Activated CD4-positive, CD25-positive, alpha-beta regulatory T cell treated with anti-CD3 and anti-CD28 coated beads, Interleukin-2, amount 50 U/mL, for 16 hours (primary cell): ENCODE data around the gene GON4L.
"Not testable (repeated sequence)": the region's sequence is repeated elsewhere in the genome, so short reads cannot be mapped to it uniquely, and the experiment has no call there.

Experiments used
- DNase-seq: peaks from one replicate; pipeline ENCODE4 v3.0.0-alpha.2; 2020; ENCODE audit warnings: low read depth, low spot score

GON4L gene

GRCh38 chr1:155856975-155857930 is at the start of gene GON4L:
Gene GON4L, minus strand, starts transcription at chr1:155857214. Its CDS starts 3,434 bp downstream, at chr1:155853780.
- DNase-seq: peak; percentile 82

DNA sequence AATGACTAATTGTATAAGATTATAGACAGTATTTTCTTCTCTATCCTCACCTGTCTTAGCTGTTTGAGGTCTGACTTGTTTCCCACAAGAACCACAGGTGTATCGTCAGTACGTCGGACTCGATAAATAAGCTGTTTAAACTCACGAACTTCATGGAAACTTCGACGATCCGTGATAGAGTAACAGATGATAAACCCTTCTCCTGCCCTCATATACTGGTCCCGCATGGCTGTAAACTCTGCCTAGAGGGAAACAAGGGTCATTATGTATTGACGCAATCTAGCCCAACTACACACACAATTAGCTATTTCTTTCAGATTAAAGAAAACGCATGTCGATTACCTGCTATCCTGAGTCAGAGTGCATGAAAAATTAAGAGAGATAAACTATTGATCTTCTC is 47.2 kb upstream of the GON4L start:
- DNase-seq: no peak

- DNase-seq: no peak
Measured at GRCh38 chr1:155900161-155900560, 43.1 kb upstream of the GON4L start.

- no peak for DNase-seq
Measured at GRCh38 chr1:155899683-155900082, 42.7 kb upstream of the GON4L start.

DNA sequence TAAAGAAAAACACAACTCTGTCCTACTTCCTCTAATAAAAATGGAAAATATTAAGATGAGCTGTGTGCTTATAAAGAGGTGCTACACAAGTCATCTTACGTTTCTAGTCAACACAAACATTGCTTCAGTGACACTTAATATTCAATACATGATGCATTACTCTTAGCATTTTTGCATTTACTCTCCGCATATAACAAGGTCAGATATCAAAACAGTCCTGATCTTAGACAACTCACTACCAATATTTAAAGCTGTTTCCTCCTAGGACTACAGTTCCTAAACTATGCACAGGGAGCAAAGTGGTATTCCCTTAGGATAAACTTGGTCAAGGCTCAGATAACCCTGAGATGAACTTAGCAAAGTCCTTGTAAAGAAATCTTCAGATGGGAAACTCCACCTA is 41.9 kb upstream of the GON4L start:
- DNase-seq: no peak

DNA sequence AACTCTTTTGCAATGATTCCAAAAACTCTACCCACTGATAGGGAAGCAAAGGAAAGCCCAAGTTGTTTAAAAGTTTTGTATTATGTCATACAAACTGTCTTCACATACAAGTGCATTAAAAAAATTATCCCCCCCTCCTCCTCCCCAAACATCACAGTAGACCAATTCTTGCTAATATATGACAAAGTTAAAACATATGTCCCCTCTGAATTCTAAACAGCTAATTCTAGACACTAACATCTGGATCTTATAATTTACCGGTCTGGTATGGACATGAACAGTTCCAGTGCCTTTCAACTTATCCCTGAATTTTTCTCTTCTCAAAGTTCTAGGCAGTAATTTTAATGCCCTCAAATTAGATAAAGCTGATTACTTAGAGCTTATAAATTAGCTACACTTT is 40.7 kb upstream of the GON4L start:
- no peak for DNase-seq

DNA sequence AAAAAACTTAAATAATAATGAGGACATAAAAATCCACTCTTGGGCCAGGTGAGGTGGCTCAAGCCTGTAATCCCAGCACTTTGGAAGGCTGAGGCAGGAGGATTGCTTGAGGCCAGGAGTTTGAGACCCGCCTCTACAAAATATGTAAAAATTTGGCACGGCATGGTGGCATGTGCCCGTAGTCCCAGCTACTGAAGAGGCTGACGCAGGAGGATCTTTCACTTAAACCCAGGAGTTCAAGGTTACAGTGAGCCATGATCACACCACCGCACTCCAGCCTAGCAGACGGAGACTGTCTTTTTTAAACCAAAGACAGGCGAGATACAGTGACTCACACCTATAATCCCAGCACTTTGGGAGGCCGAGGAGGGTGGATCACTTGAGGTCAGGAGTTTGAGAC is 39.5 kb upstream of the GON4L start:
- DNase-seq: not testable (repeated sequence)

DNA sequence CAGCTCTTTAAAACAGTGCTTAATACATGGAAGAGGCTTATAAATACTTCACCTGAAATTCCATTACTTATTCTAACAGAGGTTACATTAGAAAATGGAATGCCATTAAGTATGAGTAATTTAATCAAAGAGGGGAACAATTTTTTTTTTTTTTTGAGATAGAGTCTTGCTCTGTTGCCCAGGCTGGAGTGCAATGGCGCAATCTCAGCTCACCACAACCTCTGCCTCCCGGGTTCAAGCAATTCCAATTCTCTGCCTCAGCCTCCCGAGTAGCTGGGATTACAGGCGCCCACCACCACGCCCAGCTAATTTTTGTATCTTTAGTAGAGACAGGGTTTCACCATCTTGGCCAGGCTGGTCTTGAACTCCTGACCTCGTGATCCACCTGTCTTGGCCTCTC is 38.6 kb upstream of the GON4L start:
- not testable (repeated sequence) for DNase-seq

DNA sequence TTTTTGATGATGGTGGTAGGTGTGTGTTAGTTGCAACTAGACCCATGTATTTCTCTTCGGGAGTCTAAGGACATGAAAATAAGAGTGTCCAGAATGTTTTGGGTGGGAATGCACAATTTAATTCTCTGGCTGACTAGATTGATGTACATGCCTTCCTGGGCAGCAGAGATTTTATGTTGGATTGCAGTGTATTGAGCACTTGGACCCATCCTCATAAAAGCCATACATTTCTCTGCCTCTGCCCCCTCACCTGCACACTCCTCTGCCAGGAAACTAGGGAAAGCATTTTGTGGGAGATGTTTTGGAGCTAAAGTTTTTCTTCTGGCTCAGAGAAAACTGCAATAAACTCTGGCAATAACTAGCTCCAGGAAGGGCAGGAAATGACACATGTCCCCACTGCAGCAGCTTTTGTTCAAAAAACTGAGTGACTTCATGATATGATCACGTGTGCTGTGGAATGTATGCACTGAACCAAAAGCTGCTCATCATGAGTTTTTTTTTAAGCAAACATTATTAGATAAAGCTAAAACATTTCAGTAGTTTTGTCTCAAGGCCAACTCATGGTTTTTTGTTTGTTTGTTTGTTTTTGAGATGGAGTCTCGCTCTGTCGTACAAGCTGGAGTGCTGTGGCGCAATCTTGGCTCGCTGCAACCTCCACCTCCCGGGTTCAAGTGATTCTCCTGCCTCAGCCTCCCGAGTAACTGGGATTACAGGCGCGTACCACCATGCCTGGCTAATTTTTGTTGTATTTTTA is 36.6 kb upstream of the GON4L start:
- DNase-seq: no peak

DNA sequence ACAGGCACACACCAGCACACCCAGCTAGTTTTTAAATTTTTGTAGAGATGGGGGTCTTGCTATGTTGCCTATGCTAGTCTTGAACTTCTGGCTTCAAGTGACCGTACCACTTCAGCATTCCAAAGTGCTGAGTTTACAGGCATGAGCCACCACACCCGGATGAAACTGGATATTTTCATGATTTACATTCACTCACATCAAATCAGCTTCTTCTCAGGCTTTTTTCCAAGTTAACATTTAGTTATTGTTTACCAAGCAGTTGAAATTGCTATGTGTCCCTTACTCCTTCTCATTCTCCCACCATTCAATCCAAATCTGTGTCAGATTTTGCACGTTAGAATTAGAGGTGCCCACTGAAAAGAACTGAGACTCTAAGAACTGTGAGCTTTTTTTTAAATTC is 35.8 kb upstream of the GON4L start:
- DNase-seq: no peak

DNA sequence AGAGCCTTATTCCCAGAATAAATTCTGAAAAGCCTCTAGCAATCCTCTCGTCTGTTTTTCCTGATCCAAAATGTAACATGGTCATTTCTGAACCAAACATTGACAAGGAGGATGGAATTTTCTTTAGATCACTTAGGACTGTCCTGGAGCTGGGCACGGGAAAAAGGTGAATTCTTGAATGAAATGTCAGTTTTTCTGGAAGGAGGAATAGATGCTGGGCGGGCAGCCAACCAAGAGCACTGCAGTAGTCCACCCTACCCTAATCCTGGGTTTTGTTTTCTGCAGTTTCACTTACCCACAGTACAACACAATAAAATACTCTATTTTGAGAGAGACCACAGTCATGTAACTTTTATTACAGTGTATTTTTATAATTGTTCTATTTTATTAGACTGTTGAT is 33.2 kb upstream of the GON4L start:
- DNase-seq: no peak

DNA sequence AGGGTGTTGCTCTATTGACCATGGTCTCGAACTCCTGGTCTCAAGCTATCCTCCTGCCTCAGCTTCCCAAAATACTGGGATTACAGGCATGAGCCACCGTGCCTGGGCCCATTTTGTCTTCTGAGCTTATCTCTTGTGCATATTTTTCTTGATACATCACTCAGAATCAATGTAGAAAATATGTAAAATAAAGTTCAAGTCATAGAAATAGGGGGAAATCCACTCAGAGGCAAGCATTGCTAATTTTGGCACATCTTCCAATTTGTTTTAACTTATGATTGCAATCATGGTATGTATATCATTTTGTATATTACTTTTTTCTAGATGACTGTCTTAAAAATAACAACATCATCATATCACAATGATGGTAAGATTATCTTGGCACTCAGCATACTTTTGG is 32.6 kb upstream of the GON4L start:
- no peak for DNase-seq

DNA sequence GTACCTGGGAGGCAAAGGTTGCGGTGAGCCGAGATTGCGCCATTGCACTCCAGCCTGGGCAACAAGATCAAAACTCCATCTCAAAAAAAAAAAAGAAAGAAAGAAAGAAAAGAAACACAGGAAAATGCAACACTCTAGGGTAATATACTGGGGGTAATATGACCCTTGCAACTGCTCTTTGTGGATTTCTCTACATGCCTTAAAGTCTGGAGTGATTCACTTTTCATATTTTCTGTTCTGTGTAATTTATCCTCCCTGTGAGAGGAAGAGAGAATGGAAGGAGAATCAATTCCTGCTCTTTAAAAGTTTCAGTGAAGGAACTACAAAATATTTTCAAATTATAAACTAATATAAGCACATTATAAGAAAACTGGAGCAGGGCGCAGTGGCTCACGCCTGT is 31.5 kb upstream of the GON4L start:
- no peak for DNase-seq

GRCh38 chr1:155884982-155885381 is 28.0 kb upstream of the GON4L start:
- no peak for DNase-seq

- DNase-seq: no peak
Measured at GRCh38 chr1:155884031-155884960, 27.3 kb upstream of the GON4L start.

DNA sequence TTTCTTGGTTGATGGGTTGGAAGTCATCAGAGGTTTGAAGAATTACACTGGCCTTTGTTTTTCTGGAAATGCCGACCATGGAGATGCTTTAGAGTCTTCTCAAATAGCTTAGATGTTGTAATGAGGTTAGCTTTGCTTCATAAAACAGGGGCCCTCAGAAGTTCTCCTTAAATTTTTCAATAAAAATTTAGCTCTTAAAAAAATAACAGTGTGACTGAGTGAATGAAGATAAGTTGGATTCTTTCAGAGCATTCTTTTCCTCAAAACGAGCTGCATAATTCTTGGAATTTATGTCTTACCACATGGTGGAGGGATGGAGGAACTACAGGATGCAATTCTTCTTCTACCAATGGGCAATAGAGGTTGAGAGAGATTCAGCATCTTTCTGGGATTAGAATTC is 25.8 kb upstream of the GON4L start:
- DNase-seq: no peak

GRCh38 chr1:155882235-155882634 is 25.2 kb upstream of the GON4L start:
- no peak for DNase-seq

DNA sequence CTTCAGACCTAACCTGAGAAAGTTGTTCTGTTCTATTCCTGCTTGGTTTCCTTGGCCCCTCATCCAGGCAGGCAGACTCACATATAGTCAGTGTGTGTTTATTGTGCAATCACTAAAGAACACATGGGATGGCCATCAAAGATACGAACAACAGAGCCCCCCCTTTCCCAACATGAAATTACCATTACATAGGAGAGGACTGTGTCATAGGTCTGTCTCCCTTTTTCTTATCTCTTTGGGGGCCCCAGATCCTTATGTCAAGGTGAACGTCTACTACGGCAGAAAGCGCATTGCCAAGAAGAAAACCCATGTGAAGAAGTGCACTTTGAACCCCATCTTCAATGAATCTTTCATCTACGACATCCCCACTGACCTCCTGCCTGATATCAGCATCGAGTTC is 23.9 kb upstream of the GON4L start:
- no peak for DNase-seq

GRCh38 chr1:155880251-155880650 is 23.2 kb upstream of the GON4L start:
- DNase-seq: no peak

DNA sequence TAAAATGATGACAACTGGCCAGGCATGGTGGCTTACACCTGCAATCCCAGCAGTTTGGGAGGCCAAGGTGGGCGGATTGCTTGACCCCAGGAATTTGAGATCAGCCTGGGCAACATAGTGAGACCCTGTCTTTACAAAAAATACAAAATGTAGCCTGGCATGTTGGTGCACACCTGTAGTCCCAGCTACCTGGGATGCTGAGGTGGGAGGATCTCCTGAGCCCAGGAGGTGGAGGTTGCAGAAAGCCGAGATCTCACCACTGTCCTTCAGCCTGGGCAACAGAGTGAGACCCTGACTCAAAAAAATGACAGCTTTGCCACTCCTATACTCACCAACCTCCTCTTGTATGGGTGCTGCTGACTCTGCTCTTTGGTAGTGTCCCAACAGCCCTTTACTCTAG is 20.9 kb upstream of the GON4L start:
- no peak for DNase-seq

DNA sequence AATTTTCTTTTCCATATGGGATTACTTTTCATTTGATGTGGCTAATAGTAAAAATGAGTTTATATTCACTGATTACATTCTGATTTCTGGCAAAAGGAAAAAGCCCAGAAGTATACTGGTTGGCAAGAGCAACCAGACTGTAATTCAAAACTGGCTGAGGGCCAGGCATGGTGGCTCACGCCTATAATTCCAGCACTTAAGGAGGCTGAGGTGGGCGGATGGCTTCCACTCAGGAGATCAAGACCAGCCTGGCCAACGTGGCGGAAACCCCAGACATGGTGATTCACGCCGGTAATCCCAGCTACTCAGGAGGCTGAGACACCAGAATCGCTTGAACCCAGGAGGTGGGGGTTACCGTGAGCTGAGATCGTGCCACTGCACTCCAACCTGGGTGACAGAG is 16.8 kb upstream of the GON4L start:
- DNase-seq: no peak

GRCh38 chr1:155872527-155872926 is 15.5 kb upstream of the GON4L start:
- no peak for DNase-seq
